Activated T-cell treated with anti-CD3 and anti-CD28 coated beads, Interleukin-2, amount 50 U/mL, for 24 hours (primary cell): ENCODE measurements around the gene RGS9.
"Not testable (repeated sequence)": the region's sequence is repeated elsewhere in the genome, so short reads cannot be mapped to it uniquely, and the experiment has no call there.

Experiments
- DNase-seq: peaks from one replicate; pipeline ENCODE4 v3.0.0-alpha.2; 2020
- H3K27ac Mint-ChIP-seq: 2 replicates; pipeline ENCODE4 v1.8.0; 2020; ENCODE audit warnings: mild to moderate bottlenecking, mixed read lengths
- H3K27me3 Mint-ChIP-seq: 2 replicates; pipeline ENCODE4 v1.8.0; 2020; ENCODE audit warnings: mixed read lengths
- H3K36me3 Mint-ChIP-seq: 2 replicates; pipeline ENCODE4 v1.8.0; 2020; ENCODE audit warnings: low read depth, mixed read lengths
- H3K4me1 Mint-ChIP-seq: 2 replicates; pipeline ENCODE4 v1.8.0; 2020; ENCODE audit warnings: low read depth, mixed read lengths
- H3K4me3 Mint-ChIP-seq: 2 replicates; pipeline ENCODE4 v1.8.0; 2020; ENCODE audit warnings: mild to moderate bottlenecking, moderate library complexity, mixed read lengths
- H3K9me3 Mint-ChIP-seq: 2 replicates; pipeline ENCODE4 v1.8.0; 2020; ENCODE audit warnings: mixed read lengths

The RGS9 gene

DNA sequence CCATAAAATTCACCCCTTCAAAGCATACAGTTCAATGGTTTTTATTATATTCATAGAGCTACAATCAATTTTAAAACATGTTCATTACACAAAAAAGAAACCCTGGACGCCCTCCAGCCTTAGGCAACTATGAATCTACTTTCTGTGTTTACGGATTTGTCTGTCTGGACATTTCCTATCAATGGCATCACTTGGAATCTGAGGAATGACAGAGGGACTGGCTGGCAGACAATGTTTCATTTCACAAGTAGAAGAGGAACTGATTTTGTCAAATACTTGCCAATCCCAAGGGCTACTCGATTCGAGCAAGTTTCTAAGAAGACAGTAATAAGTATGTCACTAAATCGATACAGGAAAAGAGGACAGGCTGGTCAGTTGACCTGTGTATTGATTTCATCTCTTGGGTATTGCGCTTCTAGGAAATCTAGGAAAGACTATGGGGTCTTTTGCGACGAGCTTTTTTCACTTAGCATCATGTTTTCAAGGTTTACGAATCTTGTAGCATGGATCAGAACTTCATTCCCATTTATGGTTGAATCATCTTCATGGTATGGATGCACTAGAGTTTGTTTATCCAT lies 56.6 kb downstream of the RGS9 start:
- H3K36me3 Mint-ChIP-seq = no peaks in the 10 kb centered on the region
- H3K27me3 Mint-ChIP-seq = no peaks in the 10 kb centered on the region
- no peak overlapping the region for H3K27ac Mint-ChIP-seq
- no peak overlapping the region for H3K4me3 Mint-ChIP-seq
- DNase-seq = no peak
- peaks cover 48% of the 10 kb centered on the region for H3K4me1 Mint-ChIP-seq
- no peaks in the 10 kb centered on the region for H3K9me3 Mint-ChIP-seq

DNA sequence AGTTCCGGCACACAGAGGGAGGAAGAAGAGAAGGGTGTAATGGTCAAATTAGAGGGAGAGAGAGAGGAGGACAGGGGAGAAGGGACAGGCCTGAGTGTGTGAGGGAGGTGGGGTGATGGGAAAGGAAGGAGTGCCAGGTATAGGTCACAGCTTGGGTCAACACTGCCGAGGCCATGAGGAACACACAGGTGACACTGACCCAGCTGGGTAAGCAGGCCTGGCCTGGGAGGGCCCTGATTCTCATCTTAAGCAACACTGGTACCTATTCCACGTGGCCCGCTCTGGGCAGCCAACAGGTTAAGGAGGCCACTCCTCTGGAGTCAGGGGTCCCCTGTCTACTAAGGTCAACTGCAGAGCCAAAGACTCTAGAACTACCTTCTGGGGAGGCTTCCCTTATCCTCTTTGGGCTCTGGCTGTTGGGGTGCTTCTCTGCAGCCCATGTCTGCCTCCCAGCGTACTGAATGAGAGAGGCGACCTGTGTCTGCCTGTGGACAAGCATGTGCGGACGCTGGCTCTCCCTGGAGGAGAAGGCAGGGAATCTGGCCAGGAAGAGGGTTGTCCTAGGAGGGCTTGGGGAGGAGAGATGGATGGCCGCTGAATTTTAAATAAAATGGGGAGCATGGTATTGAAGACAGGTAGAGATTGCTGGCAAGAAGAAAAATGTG lies 57.6 kb downstream of the RGS9 start:
- Mint-ChIP-seq H3K9me3 (no peaks in the 10 kb centered on the region), H3K27me3 (no peaks in the 10 kb centered on the region), H3K27ac (no peak overlapping the region), H3K36me3 (no peaks in the 10 kb centered on the region), H3K4me1 (peaks cover 49% of the 10 kb centered on the region), H3K4me3 (no peak overlapping the region)
- DNase-seq = no peak

DNA sequence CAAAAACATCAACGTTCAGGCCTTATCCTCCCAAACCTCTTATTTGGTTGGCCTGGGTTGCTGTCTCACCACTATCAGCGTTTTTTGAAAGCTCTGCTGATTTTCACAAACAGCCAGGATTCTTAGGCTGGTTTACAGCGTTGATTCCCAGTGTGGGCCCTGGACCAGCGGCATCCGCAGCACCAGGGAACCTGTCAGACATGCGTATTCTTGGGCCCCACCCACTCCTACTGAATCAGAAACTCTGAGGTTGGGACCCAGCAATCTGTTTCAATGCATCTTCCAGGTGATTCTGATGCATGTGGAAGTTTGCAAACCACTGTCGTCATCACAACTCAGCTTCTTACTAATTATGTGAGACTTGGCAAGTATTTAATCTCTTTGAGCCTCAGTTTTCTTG lies 58.5 kb downstream of the RGS9 start:
- no peak for DNase-seq
- no peak overlapping the region for H3K27ac Mint-ChIP-seq
- H3K36me3 Mint-ChIP-seq = no peaks in the 10 kb centered on the region
- H3K9me3 Mint-ChIP-seq = no peaks in the 10 kb centered on the region
- peaks cover 49% of the 10 kb centered on the region for H3K4me1 Mint-ChIP-seq
- H3K27me3 Mint-ChIP-seq = no peaks in the 10 kb centered on the region
- no peak overlapping the region for H3K4me3 Mint-ChIP-seq

DNA sequence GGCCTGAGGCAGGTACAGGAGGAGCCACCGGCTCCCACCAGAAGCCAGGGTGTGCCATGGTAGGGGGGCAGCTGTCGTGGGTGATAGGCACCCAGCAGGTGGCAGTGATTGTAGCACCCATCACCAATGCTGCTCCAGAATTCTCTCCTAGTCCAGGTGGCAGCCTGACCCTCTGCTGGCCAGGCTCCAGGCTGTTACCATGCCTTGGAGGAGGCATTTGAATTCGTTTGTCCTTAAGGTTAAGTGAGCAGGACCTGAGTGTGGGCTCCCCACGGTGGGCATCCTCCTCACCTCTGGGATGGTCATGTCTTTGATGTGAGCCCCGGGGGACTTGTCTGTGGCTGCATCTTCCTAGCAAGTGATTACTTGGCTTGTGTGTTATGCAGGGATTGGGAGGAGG lies 59.4 kb downstream of the RGS9 start:
- no peaks in the 10 kb centered on the region for H3K36me3 Mint-ChIP-seq
- H3K27ac Mint-ChIP-seq = no peak overlapping the region
- H3K9me3 Mint-ChIP-seq = no peaks in the 10 kb centered on the region
- no peak overlapping the region for H3K4me3 Mint-ChIP-seq
- peaks cover 40% of the 10 kb centered on the region for H3K4me1 Mint-ChIP-seq
- H3K27me3 Mint-ChIP-seq = no peaks in the 10 kb centered on the region
- DNase-seq = no peak

DNA sequence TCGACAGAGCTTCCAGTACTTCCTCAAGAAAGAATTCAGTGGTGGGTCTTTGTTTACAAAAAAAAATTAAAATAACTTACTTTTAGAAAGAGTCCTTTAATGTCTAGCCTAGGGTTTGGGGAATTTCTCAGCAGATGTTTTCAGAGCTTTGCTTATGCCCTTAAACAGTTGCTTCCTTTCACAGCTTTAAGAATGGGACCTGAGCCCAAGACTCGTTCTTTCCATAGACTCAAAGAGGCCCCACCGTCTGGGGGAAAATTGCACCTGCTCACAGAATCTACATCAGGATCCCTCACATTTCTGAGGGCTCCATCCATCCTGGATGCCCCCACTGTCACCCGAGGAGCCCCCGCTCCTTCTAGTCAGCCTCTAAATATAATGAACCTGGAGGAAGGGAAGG lies 60.0 kb downstream of the RGS9 start:
- Mint-ChIP-seq H3K36me3 (no peaks in the 10 kb centered on the region), H3K9me3 (no peaks in the 10 kb centered on the region), H3K27ac (no peak overlapping the region), H3K4me3 (no peak overlapping the region), H3K4me1 (peaks cover 34% of the 10 kb centered on the region), H3K27me3 (no peaks in the 10 kb centered on the region)
- DNase-seq = no peak

DNA sequence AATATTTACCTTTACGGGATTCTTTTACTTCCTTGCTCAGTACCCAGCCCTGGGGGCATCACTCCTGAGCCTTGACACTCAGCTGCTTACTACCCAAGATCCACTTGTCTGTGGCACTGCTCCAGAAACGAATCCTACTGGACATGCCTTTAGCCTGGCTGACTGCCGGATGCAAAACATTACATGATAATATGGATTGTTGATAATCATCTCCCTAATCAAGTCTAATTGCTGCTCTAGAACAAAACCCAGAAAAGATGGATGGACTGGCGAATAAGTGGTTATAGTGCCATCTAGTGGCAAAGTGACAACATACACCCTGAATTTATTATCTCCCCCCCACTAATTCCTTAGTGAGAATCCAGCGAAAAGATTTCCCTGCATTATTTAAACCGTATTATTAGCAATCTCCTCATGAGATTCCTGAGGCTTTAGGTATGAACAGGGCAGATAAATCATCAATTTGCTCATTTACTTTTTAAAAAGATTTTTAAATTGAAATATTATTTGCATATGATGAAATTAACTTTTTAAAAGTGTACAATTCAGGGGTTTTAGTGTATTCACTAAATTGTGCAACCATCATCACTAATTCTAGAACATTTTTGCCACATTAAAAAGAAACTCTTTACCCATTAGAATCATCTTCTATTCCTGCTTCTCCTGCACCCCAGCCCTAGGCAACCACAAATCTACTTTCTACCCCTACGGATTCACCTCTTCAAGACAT lies 61.6 kb downstream of the RGS9 start:
- no peaks in the 10 kb centered on the region for H3K27me3 Mint-ChIP-seq
- no peak for DNase-seq
- H3K4me1 Mint-ChIP-seq = peaks cover 26% of the 10 kb centered on the region
- no peak overlapping the region for H3K4me3 Mint-ChIP-seq
- no peak overlapping the region for H3K27ac Mint-ChIP-seq
- H3K36me3 Mint-ChIP-seq = no peaks in the 10 kb centered on the region
- H3K9me3 Mint-ChIP-seq = no peaks in the 10 kb centered on the region

DNA sequence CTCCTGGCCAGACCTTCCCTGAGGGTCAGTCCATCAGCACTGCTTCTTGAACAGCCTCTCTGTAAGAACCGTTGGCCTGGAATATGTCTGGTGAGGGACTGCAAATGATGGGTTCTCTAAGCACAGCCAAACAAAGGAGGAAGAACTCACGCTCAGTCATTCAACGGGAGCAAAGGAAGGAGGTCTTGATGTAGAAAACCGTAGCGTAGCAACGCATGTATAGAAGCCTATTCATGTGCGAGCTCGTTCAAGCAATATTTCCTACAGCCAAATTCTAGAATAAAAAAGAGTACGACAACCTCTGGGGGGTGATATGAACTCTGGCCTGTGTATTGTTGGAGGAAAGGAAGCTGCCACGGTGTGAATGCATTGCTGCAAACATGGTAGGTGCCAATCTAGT lies 64.2 kb downstream of the RGS9 start:
- no peak overlapping the region for H3K4me3 Mint-ChIP-seq
- no peak overlapping the region for H3K27ac Mint-ChIP-seq
- H3K4me1 Mint-ChIP-seq = peaks cover 14% of the 10 kb centered on the region
- no peak for DNase-seq
- no peaks in the 10 kb centered on the region for H3K9me3 Mint-ChIP-seq
- no peaks in the 10 kb centered on the region for H3K27me3 Mint-ChIP-seq
- no peaks in the 10 kb centered on the region for H3K36me3 Mint-ChIP-seq

DNA sequence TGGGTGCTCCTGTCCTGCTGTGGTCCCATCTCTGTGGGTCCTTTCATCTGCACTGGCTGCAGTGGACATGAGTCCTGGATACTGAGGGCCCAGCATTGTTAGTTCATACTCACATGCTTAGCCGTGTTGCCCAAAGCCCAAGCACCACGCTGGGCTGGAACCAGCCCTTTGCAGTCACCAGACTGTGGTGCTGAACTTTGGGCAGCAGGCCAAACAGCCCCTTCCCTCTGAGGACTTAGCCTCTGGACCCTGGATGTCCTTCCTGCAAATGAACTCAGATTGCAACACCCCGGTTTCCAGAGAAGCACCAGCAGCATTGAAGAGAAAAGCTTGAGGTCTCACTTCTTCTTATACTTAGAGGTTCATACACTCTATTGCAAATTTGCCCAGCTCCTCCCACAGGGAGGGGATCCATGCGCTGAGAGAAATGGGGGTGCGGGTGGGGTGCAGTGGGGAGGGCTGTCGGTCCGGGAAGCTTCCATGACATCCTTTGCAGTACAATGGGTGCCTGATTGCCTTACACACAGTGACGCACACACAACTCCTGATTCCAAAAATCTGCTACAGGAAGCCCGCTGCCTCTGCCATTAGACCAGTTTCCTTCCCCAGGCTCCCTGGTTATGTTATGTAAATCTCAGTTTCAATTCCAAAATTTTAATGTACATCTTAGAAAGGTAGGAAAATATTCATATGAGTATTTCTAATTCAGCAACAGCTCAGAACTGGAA lies 65.8 kb downstream of the RGS9 start:
- no peaks in the 10 kb centered on the region for H3K36me3 Mint-ChIP-seq
- H3K27me3 Mint-ChIP-seq = no peaks in the 10 kb centered on the region
- no peak for DNase-seq
- H3K4me3 Mint-ChIP-seq = no peak overlapping the region
- peaks cover 16% of the 10 kb centered on the region for H3K4me1 Mint-ChIP-seq
- no peaks in the 10 kb centered on the region for H3K9me3 Mint-ChIP-seq
- H3K27ac Mint-ChIP-seq = no peak overlapping the region

DNA sequence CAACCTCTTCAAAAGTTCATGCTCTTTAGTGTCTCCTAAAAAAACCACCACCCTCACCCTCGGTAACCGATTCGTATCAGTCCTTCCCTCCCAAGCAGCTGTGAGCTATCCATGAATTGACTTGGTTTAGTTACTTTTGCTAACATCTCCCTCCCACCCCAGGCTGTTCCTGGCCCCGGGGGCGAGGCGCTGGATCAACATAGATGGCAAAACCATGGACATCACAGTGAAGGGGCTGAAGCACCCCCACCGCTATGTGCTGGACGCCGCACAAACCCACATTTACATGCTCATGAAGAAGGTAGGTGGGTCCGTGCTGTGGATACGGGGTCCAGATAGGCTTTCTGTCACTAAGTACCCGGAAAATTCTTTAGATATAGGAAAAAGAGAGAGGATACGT lies 66.8 kb downstream of the RGS9 start:
- Mint-ChIP-seq H3K9me3 (no peaks in the 10 kb centered on the region), H3K27ac (no peak overlapping the region), H3K27me3 (no peaks in the 10 kb centered on the region), H3K4me1 (peaks cover 11% of the 10 kb centered on the region), H3K4me3 (no peak overlapping the region), H3K36me3 (no peaks in the 10 kb centered on the region)
- DNase-seq = no peak

DNA sequence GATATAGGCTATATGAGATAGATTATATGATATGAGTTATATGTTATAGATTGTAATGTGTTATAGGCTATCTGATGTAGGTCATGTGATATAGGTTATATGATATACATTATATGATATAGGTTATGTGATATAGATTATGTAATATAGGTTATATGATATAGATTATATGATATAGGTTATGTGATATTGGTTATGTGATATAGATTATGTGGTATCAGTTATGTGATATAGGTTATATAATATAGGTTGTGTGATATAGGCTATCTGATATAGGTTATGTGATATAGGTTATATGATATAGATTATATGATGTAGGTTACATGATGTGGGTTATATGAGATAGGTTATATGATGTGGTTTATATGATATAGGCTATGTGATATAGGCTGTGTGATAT lies 68.5 kb downstream of the RGS9 start:
- H3K27ac Mint-ChIP-seq = no peak overlapping the region
- H3K27me3 Mint-ChIP-seq = no peaks in the 10 kb centered on the region
- DNase-seq = no peak
- no peak overlapping the region for H3K4me3 Mint-ChIP-seq
- H3K4me1 Mint-ChIP-seq = peaks cover 11% of the 10 kb centered on the region
- no peaks in the 10 kb centered on the region for H3K9me3 Mint-ChIP-seq
- H3K36me3 Mint-ChIP-seq = no peaks in the 10 kb centered on the region

DNA sequence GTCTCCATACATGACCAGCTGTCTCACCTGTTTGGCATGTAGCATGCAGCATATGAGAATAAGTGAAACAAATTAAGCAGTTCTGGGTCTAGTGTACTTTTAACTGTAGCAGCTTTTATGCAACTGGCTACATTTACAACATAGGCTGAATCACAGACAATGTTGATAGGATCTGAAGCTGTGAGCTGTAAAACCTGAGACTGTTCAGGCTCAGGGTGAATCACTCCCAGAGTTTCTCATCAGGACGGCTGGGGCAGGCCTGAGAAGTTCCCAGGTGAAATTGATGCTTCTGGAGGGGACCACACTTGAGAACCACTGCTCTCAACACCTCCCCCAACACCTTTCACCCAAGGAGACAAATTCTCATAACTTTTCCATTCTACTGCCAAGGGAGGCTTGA lies 70.3 kb downstream of the RGS9 start:
- Mint-ChIP-seq H3K27ac (peak overlapping the region; percentile 66), H3K4me1 (peaks cover 11% of the 10 kb centered on the region)
- H3K9me3 Mint-ChIP-seq, H3K36me3 Mint-ChIP-seq, H3K4me3 Mint-ChIP-seq, H3K27me3 Mint-ChIP-seq, DNase-seq: not testable (repeated sequence)

DNA sequence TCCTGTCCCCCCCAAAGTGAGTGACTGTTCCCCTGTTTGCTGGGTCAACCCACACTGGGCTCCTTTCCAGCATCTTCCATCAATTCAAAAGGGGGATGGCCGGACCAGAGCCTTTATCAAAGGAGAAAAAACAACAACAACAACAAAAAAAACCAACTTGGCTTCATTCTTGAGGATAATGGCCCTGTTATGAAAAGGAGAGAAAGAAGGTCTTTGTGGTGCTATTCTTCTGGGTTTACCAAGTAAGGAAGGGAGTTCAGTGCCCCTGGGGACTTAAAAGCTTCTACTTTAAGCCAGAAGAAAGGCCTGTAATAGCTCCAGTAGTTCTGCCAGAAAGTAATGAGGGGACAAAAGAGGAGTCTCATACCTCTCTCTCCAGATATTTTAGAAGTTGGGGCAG lies 71.5 kb downstream of the RGS9 start:
- H3K27ac Mint-ChIP-seq = no peak overlapping the region
- H3K4me3 Mint-ChIP-seq = no peak overlapping the region
- no peaks in the 10 kb centered on the region for H3K9me3 Mint-ChIP-seq
- peaks cover 11% of the 10 kb centered on the region for H3K4me1 Mint-ChIP-seq
- H3K27me3 Mint-ChIP-seq = peaks cover 10% of the 10 kb centered on the region
- no peak for DNase-seq
- H3K36me3 Mint-ChIP-seq = no peaks in the 10 kb centered on the region

DNA sequence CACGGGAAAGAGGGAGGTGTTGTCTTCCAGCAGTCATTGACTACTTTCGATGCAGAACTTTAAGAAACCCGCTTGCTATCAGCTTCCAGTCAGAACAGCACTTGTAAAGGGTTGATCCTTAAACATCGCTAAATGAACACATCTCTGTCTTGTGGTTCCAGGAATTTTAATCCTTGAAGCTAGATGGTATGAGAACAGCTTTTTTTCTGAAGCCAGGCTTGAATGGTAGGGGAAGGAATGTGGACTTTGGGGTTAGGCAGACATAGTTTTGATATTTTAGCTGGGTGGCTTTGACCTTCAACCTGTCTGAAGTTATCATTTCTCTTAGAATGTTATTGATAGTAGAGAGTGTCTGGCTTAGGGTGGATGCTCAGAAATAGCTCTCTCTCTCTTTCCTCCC lies 81.1 kb downstream of the RGS9 start:
- no peak overlapping the region for H3K4me3 Mint-ChIP-seq
- no peaks in the 10 kb centered on the region for H3K9me3 Mint-ChIP-seq
- no peaks in the 10 kb centered on the region for H3K36me3 Mint-ChIP-seq
- no peaks in the 10 kb centered on the region for H3K4me1 Mint-ChIP-seq
- DNase-seq = no peak
- no peak overlapping the region for H3K27ac Mint-ChIP-seq
- H3K27me3 Mint-ChIP-seq = peaks cover 35% of the 10 kb centered on the region

DNA sequence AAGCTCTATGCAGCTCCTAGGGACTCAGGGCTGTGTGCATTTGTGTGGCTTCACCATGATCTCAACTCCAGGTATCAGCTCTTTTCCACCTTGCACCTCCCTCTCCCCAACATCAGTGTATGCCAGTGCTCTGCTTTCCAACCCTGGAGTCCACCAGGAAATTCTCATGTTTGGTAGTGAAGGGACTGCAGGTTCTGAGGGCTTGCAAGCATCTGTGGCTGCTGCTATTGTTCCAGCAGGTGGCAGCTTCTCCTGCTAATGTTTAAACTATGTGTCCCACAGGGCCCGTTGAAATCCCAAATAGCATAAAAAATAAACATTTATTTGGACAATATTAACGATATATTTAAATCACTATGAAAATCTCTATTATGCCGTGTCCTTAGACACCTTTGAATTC lies 82.0 kb downstream of the RGS9 start:
- H3K9me3 Mint-ChIP-seq = no peaks in the 10 kb centered on the region
- peaks cover 30% of the 10 kb centered on the region for H3K27me3 Mint-ChIP-seq
- H3K4me1 Mint-ChIP-seq = no peaks in the 10 kb centered on the region
- H3K4me3 Mint-ChIP-seq = no peak overlapping the region
- no peak for DNase-seq
- H3K36me3 Mint-ChIP-seq = no peaks in the 10 kb centered on the region
- H3K27ac Mint-ChIP-seq = no peak overlapping the region

DNA sequence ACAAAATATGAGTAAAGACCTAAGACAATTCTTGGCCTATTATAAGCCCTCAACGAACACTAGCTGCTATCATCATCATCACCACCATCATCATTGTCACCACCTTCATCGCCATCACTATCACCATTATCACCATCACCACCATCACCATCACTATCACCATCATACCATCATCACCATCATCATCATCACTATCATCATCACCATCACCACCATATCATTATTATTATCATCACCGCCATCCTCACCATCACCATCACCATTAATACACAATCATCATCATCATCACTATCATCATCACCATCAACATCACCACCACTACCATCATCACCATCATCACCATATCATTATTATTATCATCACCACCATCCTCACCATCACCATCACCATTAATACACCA lies 82.5 kb downstream of the RGS9 start:
- no peak overlapping the region for H3K4me3 Mint-ChIP-seq

More for the DNA sequence above, 82.5 kb downstream of the RGS9 start:
- Mint-ChIP-seq H3K27ac (no peak overlapping the region), H3K27me3 (peaks cover 26% of the 10 kb centered on the region), H3K36me3 (no peaks in the 10 kb centered on the region), H3K4me1 (no peaks in the 10 kb centered on the region), H3K9me3 (no peaks in the 10 kb centered on the region)
- no peak for DNase-seq
